Small intestine (tissue), 7 donors: Measurements from ENCODE around the gene SGO2. TPM values are rescaled to one million over a fixed set of nuclear protein-coding genes. Genes with fewer than 3 reads are reported as not detected.
A peak's percentile ranks its signal among the peaks of the same experiment; 100 is the strongest.
"Not testable (repeated sequence)": the region's sequence is repeated elsewhere in the genome, so short reads cannot be mapped to it uniquely, and the experiment has no call there.

Source experiments
- DNase-seq, 2 donors: peaks; one replicate each; pipeline versions ENCODE4 v3.0.0 to v3.0.0-alpha.2; 2013
- FAIRE-seq: peaks from 2 replicates; lab custom pipeline; 2012; peaks lifted over from hg19 to GRCh38; lab: Jason Lieb, UNC
- H3K27ac ChIP-seq, 3 donors: one replicate each; pipeline ENCODE4 v1.5.1; 2013; ENCODE audit warnings: low read length in 2 of 3, mild to moderate bottlenecking in 2 of 3, control low read depth in 1 of 3, inconsistent platforms in 1 of 3, low read depth in 1 of 3, moderate library complexity in 1 of 3
- H3K27me3 ChIP-seq, 3 donors: one replicate each; pipeline ENCODE4 v1.6.1; 2013; ENCODE audit warnings: low read length in 3 of 3, inconsistent platforms in 1 of 3; ENCODE audit not compliant: control insufficient read depth in 3 of 3, insufficient read depth in 3 of 3
- H3K36me3 ChIP-seq, 3 donors: one replicate each; pipeline ENCODE4 v1.6.1; 2013; ENCODE audit warnings: low read length in 3 of 3, inconsistent platforms in 1 of 3, low read depth in 1 of 3, mild to moderate bottlenecking in 1 of 3, moderate library complexity in 1 of 3; ENCODE audit not compliant: control insufficient read depth in 3 of 3, insufficient read depth in 2 of 3
- H3K4me1 ChIP-seq, 3 donors: one replicate each; pipeline ENCODE4 v1.6.1; 2013; ENCODE audit warnings: low read length in 2 of 3, inconsistent platforms in 1 of 3, low read depth in 1 of 3, mild to moderate bottlenecking in 1 of 3, moderate library complexity in 1 of 3; ENCODE audit not compliant: control insufficient read depth in 3 of 3, insufficient read depth in 2 of 3
- H3K4me3 ChIP-seq, 3 donors: one replicate each; pipeline ENCODE4 v1.5.1; 2013; ENCODE audit warnings: low read length in 3 of 3, control low read depth in 1 of 3, inconsistent platforms in 1 of 3, low read depth in 1 of 3, mild to moderate bottlenecking in 1 of 3, moderate library complexity in 1 of 3
- H3K9me3 ChIP-seq, 2 donors: one replicate each; pipeline ENCODE4 v1.6.1; 2013; ENCODE audit warnings: low read depth in 1 of 2, low read length in 1 of 2; ENCODE audit not compliant: control insufficient read depth in 2 of 2, insufficient read depth in 1 of 2
- WGBS, 3 donors: extraction: QIAGEN DNeasy Blood & Tissue Kit; methylation state at CpG; one replicate each; pipeline ENCODE4 v1.1.7; 2013; 5-methylcytosine and 5-hydroxymethylcytosine counted together
- polyA plus RNA-seq, 4 donors: library from polyadenylated mRNA; stranded (reverse) in 3 of 4; unstranded in 1 of 4; fragments of 200-250 nt in 3 of 4; fragments of 120-200 nt in 1 of 4; gene quantifications; one replicate each; pipeline versions ENCODE4 v1.2.1 to v1.2.3, GENCODE V29; 2013
- donor health status: healthy with polysubstance abuse.
- donor health status: control.
- donor health status: control.
- donor health status: Bipolar disorder and iron deficiency.
- donor health status: healthy.

SGO2 gene
- polyA plus RNA-seq, 4 donors: 0.27 to 6.4 (median 3.2) TPM

DNA sequence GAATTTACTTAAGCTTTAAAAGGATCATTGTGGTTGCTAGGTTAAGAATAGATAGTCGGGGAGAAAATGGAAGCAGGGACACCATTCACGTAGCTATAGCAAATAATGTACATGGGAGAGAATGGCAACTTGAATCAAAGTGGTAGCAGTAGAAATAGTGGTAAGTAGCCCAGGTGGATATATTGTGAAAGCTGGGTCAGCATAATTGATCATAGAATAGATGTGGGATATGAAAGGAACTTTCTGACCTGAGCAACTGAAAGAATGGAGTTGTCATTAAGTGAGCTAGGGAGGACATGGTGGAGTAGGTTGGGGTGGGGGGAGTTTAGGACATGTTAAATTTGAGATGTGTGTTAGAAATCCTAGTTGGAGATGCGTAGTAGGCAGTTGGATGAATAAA is 2.2 kb downstream of the SGO2 start:
- peaks cover 1 to 14% (median 4%) of the 10 kb centered on the region in 3 donors for H3K4me1 ChIP-seq
- H3K27ac ChIP-seq: no peak overlapping the region
- no peak overlapping the region for H3K4me3 ChIP-seq
- H3K27me3 ChIP-seq: no peaks in the 10 kb centered on the region
- H3K36me3 ChIP-seq: no peaks in the 10 kb centered on the region
- no peak for DNase-seq
- no peak for FAIRE-seq
- H3K9me3 ChIP-seq: no peaks in the 10 kb centered on the region
- 60 to 90% (median 87%) methylated on average over 3 of the region's 3 CpGs for whole genome bisulfite sequencing, 3 donors

- DNase-seq (no peak), FAIRE-seq (no peak)
- H3K9me3 ChIP-seq: no peaks in the 10 kb centered on the region
- 86 to 96% (median 90%) methylated on average over 2 of the region's 2 CpGs for WGBS, 3 donors
- no peaks in the 10 kb centered on the region for H3K4me1 ChIP-seq
- H3K4me3 ChIP-seq: no peak overlapping the region
- H3K27me3 ChIP-seq: no peaks in the 10 kb centered on the region
- no peak overlapping the region for H3K27ac ChIP-seq
- no peaks in the 10 kb centered on the region for H3K36me3 ChIP-seq
Measured at GRCh38 chr2:200533754-200534153, 7.7 kb downstream of the SGO2 start.

DNA sequence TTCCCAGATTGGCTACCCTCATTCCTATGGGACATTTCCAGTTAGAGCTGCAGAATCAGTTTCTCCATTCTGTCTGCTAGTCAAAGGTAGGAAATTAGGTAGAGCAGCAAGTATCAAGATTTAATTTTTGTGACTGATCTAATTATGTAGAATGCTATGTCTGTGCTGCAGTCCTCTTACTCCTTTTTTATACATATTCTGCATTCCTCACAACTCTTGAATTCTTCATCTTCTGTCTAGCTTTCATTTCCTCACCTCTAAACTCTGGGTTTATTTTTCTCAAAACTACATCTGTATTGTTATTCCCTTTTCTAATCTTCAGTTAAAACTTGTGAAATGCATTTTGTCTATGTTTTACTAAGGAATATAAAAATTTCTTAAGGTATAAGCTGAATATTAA is 8.6 kb downstream of the SGO2 start:
- Histone ChIP-seq H3K27ac (no peak overlapping the region), H3K9me3 (no peaks in the 10 kb centered on the region), H3K4me1 (no peaks in the 10 kb centered on the region), H3K4me3 (no peak overlapping the region), H3K27me3 (no peaks in the 10 kb centered on the region), H3K36me3 (no peaks in the 10 kb centered on the region)
- peak; percentile 59 for FAIRE-seq
- no peak for DNase-seq

- WGBS, 3 donors: 90 to 100% (median 97%) methylated on average over 1 of the region's 1 CpG
- no peaks in the 10 kb centered on the region for H3K27me3 ChIP-seq
- FAIRE-seq: no peak
- H3K4me1 ChIP-seq: no peaks in the 10 kb centered on the region
- H3K4me3 ChIP-seq: no peak overlapping the region
- H3K27ac ChIP-seq: no peak overlapping the region
- H3K36me3 ChIP-seq: peaks cover 0 to 3% (median 0%) of the 10 kb centered on the region in 3 donors
- H3K9me3 ChIP-seq: peaks cover 0 to 8% of the 10 kb centered on the region in 2 donors
- DNase-seq: no peak
Measured at GRCh38 chr2:200538139-200538538, 12.1 kb downstream of the SGO2 start.

DNA sequence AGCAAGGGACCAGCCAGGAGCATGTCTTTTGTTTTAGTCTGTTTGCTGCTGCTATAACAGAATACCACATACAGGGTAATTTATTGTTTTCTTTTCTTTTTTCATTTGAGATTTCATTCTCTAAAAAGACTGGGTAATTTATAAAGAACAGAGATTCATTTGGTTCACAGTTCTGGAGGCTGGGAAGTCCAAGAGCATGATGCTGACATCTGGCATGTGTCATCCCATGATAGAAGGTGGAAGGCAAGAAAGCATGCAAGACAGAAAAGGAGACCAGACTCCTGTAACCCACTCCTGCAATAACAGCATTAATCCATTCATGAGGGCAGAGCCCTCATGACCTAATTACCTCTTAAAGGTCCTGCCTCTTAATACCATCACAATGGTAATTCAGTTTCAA is 14.8 kb downstream of the SGO2 start:
- Histone ChIP-seq H3K9me3 (peaks cover 0 to 8% of the 10 kb centered on the region in 2 donors), H3K4me3 (no peak overlapping the region), H3K4me1 (no peaks in the 10 kb centered on the region), H3K36me3 (peaks cover 0 to 6% (median 0%) of the 10 kb centered on the region in 3 donors), H3K27ac (no peak overlapping the region), H3K27me3 (no peaks in the 10 kb centered on the region)
- no peak for FAIRE-seq
- DNase-seq: no peak

- FAIRE-seq, H3K36me3 ChIP-seq, DNase-seq, H3K27me3 ChIP-seq, H3K27ac ChIP-seq, H3K4me1 ChIP-seq, H3K4me3 ChIP-seq: not testable (repeated sequence)
- WGBS, 3 donors: 93 to 98% (median 94%) methylated on average over 12 of the region's 12 CpGs
- peaks cover 0 to 10% of the 10 kb centered on the region in 2 donors for H3K9me3 ChIP-seq
Measured at GRCh38 chr2:200566596-200566995, 40.6 kb downstream of the SGO2 start.

DNA sequence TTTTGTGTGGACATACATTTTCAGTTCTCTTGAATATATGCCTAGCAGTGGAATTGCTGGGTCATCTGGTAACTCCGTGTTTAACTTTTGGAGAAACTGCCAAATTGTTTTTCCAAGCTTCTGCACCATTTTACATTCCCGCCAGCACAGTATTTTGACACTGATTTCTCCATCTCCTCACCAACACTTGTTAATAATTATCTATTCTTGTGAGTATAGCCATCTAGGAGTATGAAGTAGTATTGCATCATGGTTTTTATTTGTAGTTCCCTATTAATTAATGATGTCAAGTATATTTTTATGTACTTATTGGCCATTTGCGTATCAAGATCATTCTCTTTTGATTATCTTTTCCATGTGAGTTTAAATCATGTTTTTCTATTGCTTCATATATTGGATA is 41.9 kb downstream of the SGO2 start:
- FAIRE-seq (no peak), DNase-seq (no peak)
- Histone ChIP-seq H3K4me1 (no peaks in the 10 kb centered on the region), H3K27me3 (no peaks in the 10 kb centered on the region), H3K27ac (no peak overlapping the region), H3K9me3 (peaks cover 0 to 10% of the 10 kb centered on the region in 2 donors), H3K36me3 (peaks cover 0 to 2% (median 0%) of the 10 kb centered on the region in 3 donors), H3K4me3 (no peak overlapping the region)
- WGBS, 3 donors: 97 to 98% (median 98%) methylated on average over 3 of the region's 3 CpGs

DNA sequence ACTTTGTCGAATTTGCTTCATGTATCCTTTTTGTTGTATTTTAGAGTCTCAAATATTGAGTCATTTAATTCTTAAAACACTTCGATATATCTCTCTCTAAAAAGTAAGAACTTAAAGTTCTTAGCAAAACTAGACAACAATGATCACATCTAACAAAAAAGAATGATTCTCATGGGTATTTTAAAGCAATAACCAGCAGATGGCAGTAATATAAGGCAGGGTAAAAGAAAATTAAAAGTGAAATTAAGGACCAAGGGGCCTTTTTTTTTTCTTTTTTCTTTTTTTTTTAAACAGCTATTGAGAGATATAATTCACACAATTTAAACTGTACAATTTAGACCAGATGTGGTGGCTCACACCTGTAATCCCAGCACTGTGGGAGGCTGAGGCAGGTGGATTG is 50.0 kb downstream of the SGO2 start:
- FAIRE-seq (peak; percentile 94), DNase-seq (no peak)
- H3K4me1 ChIP-seq: no peaks in the 10 kb centered on the region
- H3K4me3 ChIP-seq: no peak overlapping the region
- no peaks in the 10 kb centered on the region for H3K9me3 ChIP-seq
- WGBS, 3 donors: 85 to 89% (median 86%) methylated on average over 2 of the region's 2 CpGs
- H3K27ac ChIP-seq: no peak overlapping the region
- no peaks in the 10 kb centered on the region for H3K27me3 ChIP-seq
- no peaks in the 10 kb centered on the region for H3K36me3 ChIP-seq

- Histone ChIP-seq H3K4me3 (no peak overlapping the region), H3K4me1 (no peaks in the 10 kb centered on the region), H3K9me3 (no peaks in the 10 kb centered on the region), H3K27me3 (no peaks in the 10 kb centered on the region), H3K27ac (no peak overlapping the region), H3K36me3 (no peaks in the 10 kb centered on the region)
- DNase-seq (no peak), FAIRE-seq (no peak)
- WGBS, 3 donors: 91 to 99% (median 91%) methylated on average over 3 of the region's 3 CpGs
Measured at GRCh38 chr2:200577027-200577426, 51.0 kb downstream of the SGO2 start.
